Measurements from ENCODE around the gene MGMT.

The MGMT gene

DNA sequence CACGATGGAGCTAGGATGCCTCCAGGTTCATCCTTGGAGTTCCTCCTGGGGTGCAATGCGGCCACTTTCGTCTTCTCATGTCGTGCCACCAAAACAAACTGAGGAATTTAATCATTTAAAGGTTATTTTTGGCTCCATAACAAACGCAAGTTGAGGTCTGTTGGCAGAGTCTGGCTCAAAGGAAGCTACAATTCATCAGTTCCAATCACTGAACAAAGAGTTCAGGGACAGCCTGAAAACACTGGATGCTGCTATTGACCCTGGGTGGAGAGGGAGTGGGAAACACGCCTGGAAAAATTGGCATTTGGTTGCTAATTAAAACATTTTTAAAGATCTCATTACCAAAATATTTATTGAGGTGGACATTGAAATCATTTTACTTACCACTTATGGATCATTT lies 11.4 kb upstream of the MGMT start:
- H3K27ac ChIP-seq: no peak overlapping the region
- no peak for TF ChIP-seq ZFX (IDR thresholded peaks at IDR 0.05; ENCODE audit: borderline replicate concordance)
- TF ChIP-seq, protein P1, sequence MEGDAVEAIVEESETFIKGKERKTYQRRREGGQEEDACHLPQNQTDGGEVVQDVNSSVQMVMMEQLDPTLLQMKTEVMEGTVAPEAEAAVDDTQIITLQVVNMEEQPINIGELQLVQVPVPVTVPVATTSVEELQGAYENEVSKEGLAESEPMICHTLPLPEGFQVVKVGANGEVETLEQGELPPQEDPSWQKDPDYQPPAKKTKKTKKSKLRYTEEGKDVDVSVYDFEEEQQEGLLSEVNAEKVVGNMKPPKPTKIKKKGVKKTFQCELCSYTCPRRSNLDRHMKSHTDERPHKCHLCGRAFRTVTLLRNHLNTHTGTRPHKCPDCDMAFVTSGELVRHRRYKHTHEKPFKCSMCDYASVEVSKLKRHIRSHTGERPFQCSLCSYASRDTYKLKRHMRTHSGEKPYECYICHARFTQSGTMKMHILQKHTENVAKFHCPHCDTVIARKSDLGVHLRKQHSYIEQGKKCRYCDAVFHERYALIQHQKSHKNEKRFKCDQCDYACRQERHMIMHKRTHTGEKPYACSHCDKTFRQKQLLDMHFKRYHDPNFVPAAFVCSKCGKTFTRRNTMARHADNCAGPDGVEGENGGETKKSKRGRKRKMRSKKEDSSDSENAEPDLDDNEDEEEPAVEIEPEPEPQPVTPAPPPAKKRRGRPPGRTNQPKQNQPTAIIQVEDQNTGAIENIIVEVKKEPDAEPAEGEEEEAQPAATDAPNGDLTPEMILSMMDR (IDR thresholded peaks at IDR 0.05): no peak

DNA sequence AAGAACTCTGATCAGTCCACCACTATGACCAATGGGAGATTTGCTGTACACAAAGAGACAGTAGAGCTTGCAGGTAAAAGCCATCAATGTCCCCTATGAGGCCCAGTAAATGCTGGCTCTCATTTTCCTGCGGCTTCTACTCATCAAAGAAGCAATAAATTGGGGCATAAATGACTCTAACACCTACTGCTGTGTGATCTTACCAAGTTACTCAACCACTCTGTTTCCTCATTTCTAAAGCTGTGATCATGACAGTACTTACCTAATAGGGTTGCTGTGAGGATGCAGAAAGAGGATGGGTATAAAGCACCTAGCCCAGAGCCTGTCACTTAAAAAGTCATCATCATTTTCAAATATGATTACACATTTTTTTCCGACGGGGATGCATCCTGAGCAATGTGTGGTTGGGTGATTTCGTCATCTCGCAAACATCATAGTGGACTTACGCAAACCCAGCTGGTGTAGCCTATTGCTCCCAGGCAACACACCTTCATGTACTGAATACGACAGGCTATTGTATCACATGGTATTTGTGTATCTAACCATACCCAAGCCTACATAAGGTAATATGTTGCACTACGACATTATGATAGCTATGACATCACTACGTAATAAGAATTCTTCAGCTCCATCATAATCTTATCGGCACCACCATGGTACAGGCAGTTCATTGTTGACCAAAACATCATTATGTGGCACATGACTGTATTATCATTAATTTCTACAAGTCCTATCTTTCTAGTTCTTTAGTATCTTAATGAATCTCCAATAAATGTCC lies 7.1 kb upstream of the MGMT start:
- TF ChIP-seq, protein P1 (IDR thresholded peaks at IDR 0.05): no peak
- no peak for TF ChIP-seq ZFX (IDR thresholded peaks at IDR 0.05; ENCODE audit: borderline replicate concordance)
- no peak overlapping the region for H3K27ac ChIP-seq

DNA sequence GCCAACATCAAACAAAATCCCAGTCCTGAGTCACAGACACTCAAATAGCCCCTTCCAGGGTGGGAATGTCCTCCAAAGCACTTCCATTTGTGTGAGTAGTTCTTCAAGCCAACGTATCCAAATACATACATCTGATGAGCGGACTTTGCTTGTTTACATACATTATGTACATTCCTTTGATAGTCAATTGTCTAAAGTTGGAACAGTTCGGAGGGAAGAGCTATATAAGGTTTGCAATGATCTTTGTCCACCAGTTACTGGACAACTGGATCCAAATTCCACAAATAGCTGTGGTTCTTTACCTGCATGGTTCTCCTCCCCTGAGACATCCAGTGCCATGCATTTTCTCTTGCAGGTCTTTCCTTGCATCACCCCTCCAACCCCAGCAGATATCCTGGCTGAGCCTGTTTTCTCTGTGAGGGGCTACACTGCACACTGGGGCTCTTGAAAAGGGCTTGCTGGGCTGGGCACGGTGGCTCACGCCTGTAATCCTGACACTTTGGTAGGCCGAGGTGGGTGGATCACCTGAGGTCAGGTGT lies 4.7 kb upstream of the MGMT start:
- no peak overlapping the region for H3K27ac ChIP-seq
- TF ChIP-seq, protein P1 (IDR thresholded peaks at IDR 0.05): no peak
- TF ChIP-seq ZFX (IDR thresholded peaks at IDR 0.05; ENCODE audit: borderline replicate concordance): no peak

DNA sequence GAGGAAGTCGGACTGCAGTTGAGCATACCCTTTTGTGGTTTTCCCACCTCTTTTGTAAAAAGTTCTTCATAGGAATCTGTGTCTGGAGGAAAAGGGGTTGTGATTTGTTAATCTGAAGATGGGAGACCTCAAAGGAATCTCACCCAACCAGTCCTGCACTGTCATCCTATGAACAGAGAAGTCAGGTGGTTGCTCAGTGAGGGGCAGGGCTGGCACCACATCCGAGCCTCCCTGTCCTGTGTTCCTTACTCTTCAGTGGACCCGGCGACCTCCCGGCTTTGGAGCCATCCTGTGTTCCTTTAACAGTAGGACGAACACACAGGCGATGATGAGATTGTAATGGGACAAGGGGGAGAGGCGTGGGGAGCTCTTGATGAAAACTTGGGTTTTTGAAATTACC lies 2.8 kb upstream of the MGMT start:
- no peak overlapping the region for H3K27ac ChIP-seq
- TF ChIP-seq ZFX (IDR thresholded peaks at IDR 0.05; ENCODE audit: borderline replicate concordance): no peak
- TF ChIP-seq, protein P1 (IDR thresholded peaks at IDR 0.05): no peak

DNA sequence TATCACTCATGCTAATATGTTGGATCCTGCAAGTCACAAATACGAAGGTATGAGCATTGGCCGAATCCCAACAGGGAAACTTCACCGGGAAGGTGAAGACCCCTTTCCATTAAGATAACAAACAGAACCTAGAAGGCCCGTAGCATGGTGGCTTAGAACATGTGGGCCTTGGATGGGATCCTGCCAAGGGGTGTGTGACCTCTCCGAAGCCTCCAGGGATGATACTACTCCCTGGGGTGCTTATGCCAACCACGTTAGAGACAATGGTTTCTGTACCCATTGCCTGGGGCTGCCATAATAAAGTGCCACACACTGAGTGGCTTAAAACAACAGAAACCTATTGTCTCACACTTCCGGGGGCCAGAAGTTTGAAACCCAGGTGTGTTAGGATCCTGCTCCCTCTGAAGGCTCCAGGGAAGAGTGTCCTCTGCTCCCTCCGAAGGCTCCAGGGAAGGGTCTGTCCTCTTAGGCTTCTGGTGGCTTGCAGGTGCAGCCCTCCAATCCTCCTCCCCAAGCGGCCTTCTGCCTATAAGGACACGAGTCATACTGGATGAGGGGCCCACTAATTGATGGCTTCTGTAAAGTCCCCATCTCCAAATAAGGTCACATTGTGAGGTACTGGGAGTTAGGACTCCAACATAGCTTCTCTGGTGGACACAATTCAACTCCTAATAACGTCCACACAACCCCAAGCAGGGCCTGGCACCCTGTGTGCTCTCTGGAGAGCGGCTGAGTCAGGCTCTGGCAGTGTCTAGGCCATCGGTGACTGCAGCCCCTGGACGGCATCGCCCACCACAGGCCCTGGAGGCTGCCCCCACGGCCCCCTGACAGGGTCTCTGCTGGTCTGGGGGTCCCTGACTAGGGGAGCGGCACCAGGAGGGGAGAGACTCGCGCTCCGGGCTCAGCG lies 992 bp upstream of the MGMT start:
- TF ChIP-seq, protein P1 (IDR thresholded peaks at IDR 0.05): no peak
- no peak for TF ChIP-seq ZFX (IDR thresholded peaks at IDR 0.05; ENCODE audit: borderline replicate concordance)
- no peak overlapping the region for H3K27ac ChIP-seq

DNA sequence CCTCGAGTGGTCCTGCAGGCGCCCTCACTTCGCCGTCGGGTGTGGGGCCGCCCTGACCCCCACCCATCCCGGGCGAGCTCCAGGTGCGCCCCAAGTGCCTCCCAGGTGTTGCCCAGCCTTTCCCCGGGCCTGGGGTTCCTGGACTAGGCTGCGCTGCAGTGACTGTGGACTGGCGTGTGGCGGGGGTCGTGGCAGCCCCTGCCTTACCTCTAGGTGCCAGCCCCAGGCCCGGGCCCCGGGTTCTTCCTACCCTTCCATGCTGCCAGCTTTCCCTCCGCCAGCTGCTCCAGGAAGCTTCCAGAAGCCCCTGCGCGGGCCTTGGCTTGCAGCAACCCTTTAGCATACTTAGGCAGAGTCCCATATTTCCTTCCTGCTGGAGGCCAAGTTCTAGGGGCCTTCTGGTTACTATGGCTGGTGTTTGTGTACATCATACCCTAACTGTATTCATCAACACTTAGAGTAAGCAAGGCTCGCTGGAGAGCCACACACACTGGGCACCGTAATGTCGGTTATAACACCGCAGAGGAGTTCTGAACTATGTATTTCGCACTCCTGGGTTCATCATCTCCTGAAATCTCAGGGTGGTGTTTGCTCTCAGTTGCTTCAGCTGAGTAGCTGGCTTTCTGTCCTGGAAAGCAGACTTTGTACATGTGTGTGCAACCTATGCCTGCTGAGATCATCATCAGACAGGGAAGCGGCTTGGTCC lies 471 bp downstream of the MGMT start:
- TF ChIP-seq ZFX (IDR thresholded peaks at IDR 0.05; ENCODE audit: borderline replicate concordance): no peak
- TF ChIP-seq, protein P1 (IDR thresholded peaks at IDR 0.05): no peak
- no peak overlapping the region for H3K27ac ChIP-seq

All from 22Rv1 (cell line).